Femur (tissue), 1 donor: ENCODE results near the gene SLC12A4.

Experiments used
- DNase-seq: peaks from one replicate; pipeline ENCODE4 v3.0.0-alpha.2; 2017

The SLC12A4 gene

DNA sequence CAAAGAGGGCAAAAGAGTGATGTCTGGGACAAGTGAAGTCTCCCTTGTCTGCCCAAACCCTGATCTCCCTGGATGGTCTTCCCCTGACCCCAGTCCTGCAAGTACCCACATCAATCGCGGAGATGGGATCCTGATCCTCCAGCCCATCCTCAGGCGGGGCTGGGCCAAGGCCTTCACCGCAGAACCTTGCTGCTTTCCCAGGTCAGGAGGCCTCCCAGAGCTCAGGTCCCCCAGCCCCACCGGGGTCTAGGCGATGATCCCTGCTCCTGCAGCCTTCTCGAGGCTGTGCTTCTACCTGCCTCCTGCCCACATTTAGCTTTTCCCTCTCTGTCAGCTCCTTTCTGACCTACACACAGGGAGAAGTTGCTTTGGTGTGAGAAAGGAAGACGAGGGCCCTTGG, 6.3 kb downstream of the SLC12A4 start:
- DNase-seq = no peak

DNA sequence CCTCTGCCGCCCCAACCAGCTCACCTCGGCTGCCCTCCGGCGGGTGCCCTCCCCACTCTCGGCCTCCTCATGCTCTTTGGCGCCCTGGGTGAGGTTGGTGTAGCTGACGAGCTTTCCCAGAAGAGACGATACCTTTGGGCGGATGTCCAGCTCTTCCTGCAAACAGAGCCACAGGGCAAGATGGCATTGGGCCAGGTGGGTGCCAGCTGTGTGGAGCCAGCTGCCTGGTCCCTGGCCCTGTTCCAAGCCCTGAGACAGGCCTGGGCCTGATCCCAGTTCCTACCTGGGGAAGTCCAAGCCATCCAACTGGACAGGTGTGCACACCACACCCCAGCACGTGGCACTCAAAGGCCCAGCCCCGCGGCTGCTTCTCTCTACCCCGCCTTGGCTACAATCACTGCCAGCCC, 6.9 kb downstream of the SLC12A4 start:
- no peak for DNase-seq

DNA sequence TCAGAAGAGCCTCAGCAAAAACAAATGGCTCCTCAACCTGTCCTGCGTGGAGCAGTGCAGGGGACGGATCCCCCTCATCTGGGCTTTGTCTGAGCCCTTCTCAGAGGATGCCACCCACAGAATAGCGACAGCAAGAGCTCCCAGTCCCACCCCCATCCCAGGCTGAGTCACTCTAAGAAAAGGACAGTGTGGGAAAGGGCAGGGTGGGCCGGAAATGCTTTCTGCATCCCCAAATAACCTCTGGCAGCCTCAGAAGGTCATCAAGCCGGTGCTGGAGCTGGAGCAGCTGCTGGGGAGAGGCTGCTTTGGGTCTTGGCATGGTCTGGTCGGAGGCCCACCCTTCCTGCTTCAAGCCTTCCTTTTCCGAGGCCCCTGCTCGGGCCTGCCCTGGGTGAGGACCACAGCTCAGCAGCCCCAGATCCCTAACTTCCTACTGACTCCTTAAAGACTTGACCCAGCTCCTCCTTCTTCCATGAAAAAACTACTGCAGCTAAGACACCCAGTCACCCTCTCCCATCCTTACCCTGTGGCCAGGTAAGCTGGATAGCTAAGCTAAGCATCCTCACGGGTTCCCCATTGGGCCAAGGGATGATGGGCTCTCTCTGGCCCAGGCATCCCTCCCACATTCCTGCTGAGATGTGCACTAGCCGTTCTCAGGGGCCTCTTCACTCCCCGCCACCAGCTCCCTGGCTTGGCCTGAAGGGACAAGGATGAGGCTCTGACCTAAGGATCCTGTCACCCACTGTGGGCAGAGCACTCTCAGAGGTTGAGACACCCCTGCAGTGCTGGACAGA, 8.7 kb downstream of the SLC12A4 start:
- no peak for DNase-seq

DNA sequence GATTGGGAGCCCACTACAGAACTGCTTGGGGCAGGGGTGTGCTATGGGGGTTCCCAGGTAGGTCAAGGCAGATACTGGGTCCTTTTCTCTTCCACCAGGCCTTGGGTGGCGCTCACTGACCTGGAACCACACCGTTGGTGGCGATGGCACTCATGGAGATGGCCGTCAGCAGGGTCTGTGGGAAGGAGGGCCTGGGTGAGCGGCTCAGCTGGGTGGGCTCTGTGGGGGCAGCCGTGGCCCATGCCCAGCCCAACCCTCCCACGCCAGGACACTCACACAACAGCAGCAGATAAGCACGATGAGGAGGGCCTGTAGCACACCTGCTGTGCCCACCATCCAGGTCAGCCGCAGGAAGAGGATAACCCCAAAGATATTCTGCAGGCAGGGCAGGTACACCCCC, 10.8 kb downstream of the SLC12A4 start:
- DNase-seq = no peak

DNA sequence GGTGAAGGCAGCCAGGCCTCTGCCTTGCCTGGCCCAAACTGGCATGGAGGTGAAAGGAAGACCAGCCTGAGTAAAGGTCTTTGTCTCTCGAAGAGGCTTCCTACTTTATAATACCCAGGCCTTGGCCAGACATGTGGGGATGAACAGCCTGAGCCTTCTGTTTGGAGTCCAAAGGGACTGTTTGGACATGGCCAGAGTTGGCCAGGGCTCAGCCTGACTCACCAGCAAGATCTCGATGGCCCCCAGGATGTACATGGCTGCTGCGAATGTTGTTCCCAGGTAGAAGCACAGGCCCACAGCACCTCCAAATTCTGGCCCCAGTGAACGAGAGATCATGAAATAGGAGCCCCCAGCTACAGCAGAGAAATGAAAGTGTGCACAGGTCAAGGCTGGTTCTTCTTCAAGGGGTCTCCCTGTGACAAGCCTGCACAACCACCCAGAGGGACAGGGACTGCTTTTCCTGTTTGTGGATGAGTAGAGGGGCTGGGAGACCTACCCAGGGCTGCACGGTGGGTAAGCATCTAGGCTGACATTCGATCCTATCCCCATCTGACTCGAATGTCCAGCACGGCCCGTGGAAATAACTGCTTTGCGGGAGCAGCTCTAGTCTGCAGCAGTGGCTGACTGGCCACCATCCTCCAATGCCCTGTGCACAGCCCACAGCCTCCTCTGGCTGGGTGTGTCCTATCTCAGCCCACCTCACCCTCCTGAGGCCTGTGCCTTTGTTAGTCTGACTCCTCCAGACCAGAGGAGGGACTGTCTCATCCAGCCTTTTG, 13.8 kb downstream of the SLC12A4 start:
- DNase-seq = no peak

- DNase-seq = peak; percentile 21
These were observed 14.6 kb downstream of the SLC12A4 start for GRCh38 chr16:67953641-67954375.

GRCh38 chr16:67951485-67951884, 17.0 kb downstream of the SLC12A4 start:
- peak; percentile 65 for DNase-seq

GRCh38 chr16:67950335-67950843, 18.0 kb downstream of the SLC12A4 start:
- peak; percentile 16 for DNase-seq

DNA sequence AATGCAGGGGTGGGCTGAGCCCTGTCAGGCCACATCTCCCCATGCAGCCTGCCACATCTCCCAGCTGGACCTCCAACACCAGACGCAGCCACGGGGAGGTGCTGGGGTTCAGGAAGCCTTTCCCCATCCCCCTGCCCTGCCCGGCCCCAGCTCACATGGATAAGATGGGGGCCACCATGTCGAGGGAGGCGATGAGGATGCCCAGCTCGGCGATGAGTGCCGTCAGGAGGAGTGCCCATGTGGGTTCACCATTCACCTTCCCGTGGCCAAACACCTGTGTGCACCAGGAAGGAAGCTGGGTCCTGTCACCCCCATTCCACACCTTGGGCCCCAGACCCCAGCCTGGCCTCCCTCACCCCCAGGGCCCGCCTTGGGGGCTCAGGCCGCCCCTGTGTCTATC, 18.8 kb downstream of the SLC12A4 start:
- DNase-seq = peak; percentile 11

DNA sequence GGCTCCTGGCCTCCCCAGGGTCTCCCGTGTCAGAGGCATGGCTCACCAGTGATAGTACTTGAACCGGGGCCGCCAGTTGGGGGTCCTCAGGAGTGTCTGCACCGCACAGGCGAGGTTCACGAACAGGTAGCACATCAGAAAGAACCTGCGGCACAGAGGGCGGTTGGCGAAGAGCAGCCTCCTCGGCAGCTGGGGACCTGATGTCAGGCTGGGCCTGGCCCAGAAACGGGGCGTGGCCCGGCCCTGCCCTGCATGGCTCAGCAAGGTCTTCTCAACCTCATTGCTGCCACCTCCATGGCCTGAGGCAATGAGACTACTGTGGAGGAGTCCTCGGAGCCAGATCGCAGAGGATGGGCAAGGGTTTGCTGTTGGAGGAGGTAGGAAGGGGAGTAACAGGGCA, 20.4 kb downstream of the SLC12A4 start:
- no peak for DNase-seq

DNA sequence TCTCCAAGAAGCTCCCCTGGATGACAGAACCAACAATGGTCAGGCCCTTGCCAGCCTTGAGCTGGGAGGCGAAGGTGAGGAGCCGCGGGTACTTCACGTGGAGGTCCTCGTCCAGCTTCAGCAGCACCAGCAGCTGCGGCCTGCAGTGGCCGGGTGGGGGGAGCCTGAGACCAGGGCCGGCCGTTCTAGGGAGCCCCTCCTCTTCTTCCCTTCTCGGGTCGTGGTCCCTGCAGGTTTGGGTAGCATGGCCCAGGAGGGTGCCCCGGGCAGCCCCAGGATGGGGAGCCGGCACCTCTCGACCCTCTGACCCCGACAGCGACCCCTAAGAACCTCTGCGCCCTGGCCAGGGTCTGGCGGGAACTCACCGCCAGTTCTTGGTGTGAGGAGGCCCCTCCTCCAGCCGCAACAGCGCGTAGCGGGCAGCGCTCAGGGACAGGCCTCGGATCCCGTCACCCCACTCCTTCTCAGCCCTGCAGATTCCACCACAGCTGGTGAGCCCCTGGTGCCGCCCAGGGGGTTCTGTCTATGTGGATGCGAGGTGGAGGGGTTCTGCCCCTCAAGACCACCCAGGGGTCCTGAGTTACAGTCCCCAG, 21.4 kb downstream of the SLC12A4 start:
- DNase-seq = no peak

- DNase-seq = no peak
These were observed 22.3 kb downstream of the SLC12A4 start for GRCh38 chr16:67946128-67946569.

DNA sequence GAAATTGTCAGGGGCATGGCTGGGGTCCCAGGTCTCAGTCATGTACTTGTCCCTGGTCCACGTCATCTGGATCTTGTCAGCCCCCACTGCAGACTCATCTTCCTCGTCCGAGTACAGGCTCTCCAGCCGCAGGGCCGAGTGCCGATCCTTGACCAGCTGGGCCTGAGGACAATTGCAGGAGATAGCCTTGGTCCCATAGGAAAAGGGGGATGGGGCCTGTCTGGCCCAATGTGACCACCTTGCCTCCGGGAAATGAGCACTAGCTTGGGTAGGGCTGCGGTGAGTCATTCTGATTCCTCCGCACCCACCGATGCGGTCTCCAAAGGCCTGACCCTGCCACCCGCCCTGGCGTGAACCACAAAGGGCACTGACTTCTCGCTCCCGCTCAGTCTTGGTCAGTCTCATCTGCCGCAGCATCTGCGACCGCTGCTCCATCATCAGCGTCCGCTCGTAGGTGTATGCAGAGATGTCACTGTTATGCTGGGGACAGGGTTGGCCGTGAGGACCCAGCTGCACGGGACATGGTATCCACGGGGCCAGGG, 23.0 kb downstream of the SLC12A4 start:
- no peak for DNase-seq

DNA sequence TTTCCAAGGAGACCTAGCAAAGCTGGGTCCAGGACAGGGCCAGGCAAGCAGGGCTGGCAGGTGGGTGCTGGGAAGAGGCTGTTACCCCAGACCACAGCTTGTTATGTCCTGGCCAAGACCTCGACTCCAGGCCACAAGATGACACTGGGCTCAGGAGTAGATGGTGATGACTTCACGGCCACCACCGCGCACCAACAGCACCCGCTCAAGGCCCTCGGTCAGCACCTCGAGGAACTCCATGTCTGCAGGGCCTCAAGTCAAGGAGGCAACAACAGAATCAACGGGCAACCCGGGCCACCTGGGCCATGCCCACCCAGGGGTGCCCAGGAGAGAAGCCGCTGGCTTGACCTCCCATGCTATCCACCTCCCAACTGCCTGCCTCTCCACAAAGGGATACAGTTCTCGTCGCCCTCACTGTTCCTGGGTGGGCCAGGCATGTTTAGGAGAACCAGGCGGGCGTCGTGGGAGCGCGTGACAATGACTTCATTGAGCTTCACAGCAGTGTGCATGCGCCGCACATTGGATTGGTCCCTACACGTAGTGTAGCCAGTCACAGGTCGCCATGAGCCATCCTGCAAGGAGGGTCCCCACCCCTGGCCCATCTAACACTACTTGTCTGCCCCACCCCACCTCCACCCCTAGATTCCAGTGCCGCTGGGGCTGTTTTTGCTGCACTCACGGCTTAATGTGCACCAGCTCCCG, 23.6 kb downstream of the SLC12A4 start:
- no peak for DNase-seq

- no peak for DNase-seq
These were observed 24.6 kb downstream of the SLC12A4 start, which contains the start of gene LCAT for GRCh38 chr16:67943619-67944504. LCAT (minus strand) TSS chr16:67944120; CDS start chr16:67944101, 19 bp downstream.

DNA sequence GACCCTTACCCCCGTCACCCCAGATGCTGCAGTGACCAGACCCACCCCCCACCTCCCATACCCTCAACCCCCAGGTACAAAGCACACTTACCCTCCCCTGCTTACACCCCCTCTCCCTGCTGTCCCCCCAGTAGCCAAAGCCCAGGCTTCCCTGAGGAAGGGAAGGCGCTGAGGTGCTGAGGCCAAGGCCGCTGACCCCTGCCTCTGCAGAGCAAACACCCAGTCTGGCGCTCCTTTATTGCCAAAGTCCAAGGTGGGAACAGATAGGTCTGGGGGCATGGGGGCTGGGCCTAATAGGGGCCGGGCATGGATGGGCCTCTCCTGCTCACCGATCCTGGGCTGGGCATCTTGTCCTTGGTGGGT, 25.2 kb downstream of the SLC12A4 start:
- no peak for DNase-seq

DNA sequence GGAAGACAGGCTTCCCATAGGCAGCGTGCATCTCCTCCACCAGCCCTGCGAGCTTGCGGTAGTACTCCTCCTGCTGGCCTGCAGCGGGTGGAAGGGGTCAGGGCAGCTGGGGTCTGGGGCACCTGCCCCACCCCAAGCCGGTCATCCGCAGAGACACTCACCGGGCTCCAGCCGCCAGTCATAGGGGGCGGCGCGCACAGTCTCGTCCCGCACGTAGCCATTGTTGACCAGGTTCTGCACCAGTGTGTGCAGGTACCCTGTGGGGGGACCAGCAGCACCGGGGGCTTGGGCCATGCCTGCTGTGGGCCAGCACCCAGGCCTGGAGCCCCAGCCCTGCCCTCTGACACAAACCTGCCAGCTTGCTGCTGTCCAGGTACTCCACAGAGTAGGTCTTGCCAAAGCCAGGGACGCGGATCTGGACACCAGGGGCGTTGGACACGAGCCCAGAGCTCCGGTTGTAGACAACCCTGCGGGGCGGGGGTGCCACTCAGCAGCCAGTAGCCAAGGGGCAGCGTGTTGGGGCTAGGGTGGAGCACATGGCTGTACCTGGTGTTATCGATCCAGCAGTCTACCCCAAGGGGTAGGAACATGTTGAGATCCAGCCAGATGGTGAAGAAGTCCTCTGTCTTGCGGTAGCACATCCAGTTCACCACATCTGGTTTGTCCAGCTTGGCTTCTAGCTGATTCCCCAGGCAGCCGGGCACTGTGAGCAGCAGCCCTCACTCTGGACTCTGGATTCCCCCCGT, 25.8 kb downstream of the SLC12A4 start:
- DNase-seq = no peak

DNA sequence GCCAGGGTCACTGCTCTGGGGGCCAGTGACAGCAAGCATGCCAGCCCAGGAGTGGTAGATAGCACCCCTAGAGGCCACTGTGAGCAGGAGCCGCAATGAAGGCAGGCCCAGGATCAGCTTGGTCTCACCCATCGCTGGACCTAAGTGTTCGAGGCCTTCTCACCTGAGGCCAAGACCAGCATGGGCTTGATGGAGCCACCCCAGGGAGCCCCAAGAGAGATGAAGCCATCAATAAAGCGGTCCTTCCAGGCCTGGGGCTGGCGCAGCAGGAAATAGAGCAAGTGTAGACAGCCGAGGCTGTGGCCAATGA, 26.3 kb downstream of the SLC12A4 start:
- DNase-seq = no peak

DNA sequence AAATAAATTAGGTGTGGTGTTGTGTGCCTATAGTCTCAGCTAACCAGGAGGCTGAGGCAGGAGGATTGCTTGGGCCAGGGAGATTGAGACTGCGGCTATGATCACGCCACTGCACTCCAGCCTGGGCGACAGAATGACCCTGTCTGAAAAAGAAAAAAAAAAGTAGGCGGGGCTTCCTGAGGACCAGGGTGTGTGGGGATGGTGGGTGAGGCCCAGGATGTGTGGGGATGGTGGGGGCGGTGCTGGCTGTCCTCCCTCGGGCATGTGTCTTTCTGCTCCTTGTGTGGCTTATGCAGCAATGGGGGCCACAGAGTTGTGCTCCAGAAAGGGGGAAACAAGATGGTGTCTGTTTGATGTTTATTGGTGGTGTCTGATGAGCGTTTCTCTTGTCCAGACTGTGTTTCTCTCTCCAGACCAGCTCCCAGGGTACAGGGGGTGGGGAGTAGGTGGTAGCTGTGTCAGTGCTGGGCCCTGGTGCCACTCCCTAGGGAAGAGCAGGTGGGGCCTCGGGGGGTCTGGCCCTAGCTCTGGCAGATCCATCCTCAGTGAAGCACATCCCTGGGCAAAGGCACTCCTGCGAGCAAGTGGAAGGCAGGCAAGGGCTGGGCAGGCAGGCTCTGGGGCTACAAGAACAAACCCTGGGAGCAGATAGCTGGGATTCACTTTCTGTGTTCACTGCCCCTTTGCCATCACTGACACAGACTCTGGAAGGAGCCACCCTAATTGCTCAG, 26.8 kb downstream of the SLC12A4 start:
- no peak for DNase-seq
